ENCODE results near the gene GDPD5. TPM values are rescaled to one million over a fixed set of nuclear protein-coding genes. Genes with fewer than 3 reads are reported as not detected.

The GDPD5 gene
- total and polyA plus RNA-seq, 9 of the 15 experiments (the other 6 are each of a cell fraction or from before 2014, with no cell fraction given): 0.32 to 27.3 (median 8.0) TPM

DNA sequence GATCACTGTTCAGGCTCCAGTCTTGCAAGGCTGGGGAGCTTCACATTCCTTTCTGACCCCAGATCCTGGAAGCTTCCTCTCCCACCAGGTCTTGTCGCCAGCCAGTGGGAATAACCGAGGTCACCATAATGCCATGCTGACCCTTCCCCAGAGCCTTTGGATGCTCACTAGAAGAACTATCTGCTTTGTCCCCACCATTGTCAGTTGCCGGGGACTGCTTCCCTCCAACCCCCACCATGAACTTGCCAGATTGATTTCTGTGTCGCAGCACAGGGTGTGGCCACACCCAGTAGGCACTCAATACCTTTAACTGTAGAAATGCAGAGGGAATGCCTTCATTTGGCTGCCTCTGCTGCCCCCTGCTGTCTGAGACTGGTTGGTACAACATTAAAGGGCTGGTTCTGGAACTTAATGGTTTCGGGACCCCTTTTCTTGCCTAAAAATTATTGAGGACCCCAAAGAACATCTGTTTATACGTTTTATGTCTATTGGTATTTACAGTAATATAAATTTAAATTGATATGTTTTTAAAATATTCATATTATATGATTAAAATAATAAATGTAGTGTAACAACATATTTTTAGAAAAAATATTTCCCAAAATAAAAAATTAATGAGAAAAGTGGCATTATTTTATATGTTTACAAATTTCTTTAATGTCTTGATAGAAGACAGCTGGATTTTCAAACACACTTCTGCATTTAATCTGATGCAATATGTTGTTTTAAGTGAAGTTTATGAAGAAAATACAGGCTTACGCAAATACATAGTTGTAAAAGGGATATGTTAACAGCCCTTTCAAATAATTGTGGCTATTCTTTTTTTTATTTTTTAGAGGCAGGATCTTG, 6.7 kb upstream of the GDPD5 start (continued):
- no peak for TF ChIP-seq ELF4 (CRISPR knock-in tag; IDR thresholded peaks at IDR 0.05)
- TF ChIP-seq, protein P1, sequence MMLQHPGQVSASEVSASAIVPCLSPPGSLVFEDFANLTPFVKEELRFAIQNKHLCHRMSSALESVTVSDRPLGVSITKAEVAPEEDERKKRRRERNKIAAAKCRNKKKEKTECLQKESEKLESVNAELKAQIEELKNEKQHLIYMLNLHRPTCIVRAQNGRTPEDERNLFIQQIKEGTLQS (IDR thresholded peaks at IDR 0.05): no peak
- TF ChIP-seq, protein P1 (CRISPR knock-in tag; conservative IDR thresholded peaks at IDR 0.05): no peak
- no peak for TF ChIP-seq THRAP3 (IDR thresholded peaks at IDR 0.05; ENCODE audit: borderline replicate concordance)
- no peak for TF ChIP-seq L3MBTL2 (IDR thresholded peaks at IDR 0.05)
- TF ChIP-seq, protein P2, sequence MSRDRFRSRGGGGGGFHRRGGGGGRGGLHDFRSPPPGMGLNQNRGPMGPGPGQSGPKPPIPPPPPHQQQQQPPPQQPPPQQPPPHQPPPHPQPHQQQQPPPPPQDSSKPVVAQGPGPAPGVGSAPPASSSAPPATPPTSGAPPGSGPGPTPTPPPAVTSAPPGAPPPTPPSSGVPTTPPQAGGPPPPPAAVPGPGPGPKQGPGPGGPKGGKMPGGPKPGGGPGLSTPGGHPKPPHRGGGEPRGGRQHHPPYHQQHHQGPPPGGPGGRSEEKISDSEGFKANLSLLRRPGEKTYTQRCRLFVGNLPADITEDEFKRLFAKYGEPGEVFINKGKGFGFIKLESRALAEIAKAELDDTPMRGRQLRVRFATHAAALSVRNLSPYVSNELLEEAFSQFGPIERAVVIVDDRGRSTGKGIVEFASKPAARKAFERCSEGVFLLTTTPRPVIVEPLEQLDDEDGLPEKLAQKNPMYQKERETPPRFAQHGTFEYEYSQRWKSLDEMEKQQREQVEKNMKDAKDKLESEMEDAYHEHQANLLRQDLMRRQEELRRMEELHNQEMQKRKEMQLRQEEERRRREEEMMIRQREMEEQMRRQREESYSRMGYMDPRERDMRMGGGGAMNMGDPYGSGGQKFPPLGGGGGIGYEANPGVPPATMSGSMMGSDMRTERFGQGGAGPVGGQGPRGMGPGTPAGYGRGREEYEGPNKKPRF (IDR thresholded peaks at IDR 0.05; ENCODE audit: low read depth, low read length): no peak
- TF ChIP-seq RB1 (IDR thresholded peaks at IDR 0.05; ENCODE audit: low read depth): peak; percentile 18; the same call in 1 of the 2 replicates
- TF ChIP-seq TRIM24 (IDR thresholded peaks at IDR 0.05): no peak
- TF ChIP-seq CBX3 (IDR thresholded peaks at IDR 0.05; ENCODE audit: borderline replicate concordance in 1 of 2, low read length in 2 of 2): 0 out of 3 replicates have a peak, but pooled peaks of 1 of the 2 experiments have one; percentile 27
- TF ChIP-seq SMAD1 (IDR thresholded peaks at IDR 0.05; ENCODE audit: low read depth, low read length, partially characterized antibody): no peak
- TF ChIP-seq NRF1 (conservative IDR thresholded peaks at IDR 0.05 in 1 of 2, IDR thresholded peaks at IDR 0.05 in 1 of 2): no peak
- TF ChIP-seq NBN (IDR thresholded peaks at IDR 0.05; ENCODE audit: low read depth): no peak
- no peak for TF ChIP-seq CBFA2T3 (IDR thresholded peaks at IDR 0.05)
- no peak for TF ChIP-seq ZNF830 (CRISPR knock-in tag; IDR thresholded peaks at IDR 0.05)
- TF ChIP-seq ARID1B (IDR thresholded peaks at IDR 0.05): peak; percentile 22; the same call in 1 of the 2 replicates
- no peak for TF ChIP-seq TBL1XR1 (IDR thresholded peaks at IDR 0.05; ENCODE audit: low read length in 2 of 2)
- TF ChIP-seq TSC22D4 (tag; IDR thresholded peaks at IDR 0.05): no peak
- no peak for TF ChIP-seq ZKSCAN8 (CRISPR knock-in tag; IDR thresholded peaks at IDR 0.05)
- no peak for TF ChIP-seq IRF2 (CRISPR knock-in tag; IDR thresholded peaks at IDR 0.05)
- TF ChIP-seq RFX5 (IDR thresholded peaks at IDR 0.05; ENCODE audit: low read depth, low read length): no peak
